Ectodermal cell (in vitro differentiated cells): ENCODE data around the gene KLHL40.

Source experiments
- H3K27ac ChIP-seq: 2 replicates; pipeline ENCODE4 v1.7.0; 2013; ENCODE audit warnings: mild to moderate bottlenecking, low read depth, low read length; ENCODE audit not compliant: insufficient read depth, poor library complexity, severe bottlenecking
- H3K27me3 ChIP-seq: 2 replicates; pipeline ENCODE4 v1.7.0; 2013; ENCODE audit warnings: mild to moderate bottlenecking, low read length; ENCODE audit not compliant: insufficient read depth, control insufficient read depth, poor library complexity, severe bottlenecking
- H3K36me3 ChIP-seq: one replicate; pipeline ENCODE4 v1.7.0; 2013; ENCODE audit warnings: low read length; ENCODE audit not compliant: control insufficient read depth, insufficient read depth
- H3K4me1 ChIP-seq: one replicate; pipeline ENCODE4 v1.7.0; 2013; ENCODE audit warnings: low read length; ENCODE audit not compliant: control insufficient read depth, insufficient read depth
- H3K4me3 ChIP-seq: 2 replicates; pipeline ENCODE4 v1.7.0; 2013; ENCODE audit warnings: low read depth, low read length, control low read depth; ENCODE audit not compliant: insufficient read depth
- H3K9me3 ChIP-seq: 2 replicates; pipeline ENCODE4 v1.7.0; 2013; ENCODE audit warnings: mild to moderate bottlenecking, low read length, moderate library complexity; ENCODE audit not compliant: control insufficient read depth
- WGBS, 2 experiments: methylation state at CpG; one replicate each; pipeline ENCODE4 v1.1.7; 2013; ENCODE audit warnings: missing lambda C conversion rate in 2 of 2; 5-methylcytosine and 5-hydroxymethylcytosine counted together

The KLHL40 gene

DNA sequence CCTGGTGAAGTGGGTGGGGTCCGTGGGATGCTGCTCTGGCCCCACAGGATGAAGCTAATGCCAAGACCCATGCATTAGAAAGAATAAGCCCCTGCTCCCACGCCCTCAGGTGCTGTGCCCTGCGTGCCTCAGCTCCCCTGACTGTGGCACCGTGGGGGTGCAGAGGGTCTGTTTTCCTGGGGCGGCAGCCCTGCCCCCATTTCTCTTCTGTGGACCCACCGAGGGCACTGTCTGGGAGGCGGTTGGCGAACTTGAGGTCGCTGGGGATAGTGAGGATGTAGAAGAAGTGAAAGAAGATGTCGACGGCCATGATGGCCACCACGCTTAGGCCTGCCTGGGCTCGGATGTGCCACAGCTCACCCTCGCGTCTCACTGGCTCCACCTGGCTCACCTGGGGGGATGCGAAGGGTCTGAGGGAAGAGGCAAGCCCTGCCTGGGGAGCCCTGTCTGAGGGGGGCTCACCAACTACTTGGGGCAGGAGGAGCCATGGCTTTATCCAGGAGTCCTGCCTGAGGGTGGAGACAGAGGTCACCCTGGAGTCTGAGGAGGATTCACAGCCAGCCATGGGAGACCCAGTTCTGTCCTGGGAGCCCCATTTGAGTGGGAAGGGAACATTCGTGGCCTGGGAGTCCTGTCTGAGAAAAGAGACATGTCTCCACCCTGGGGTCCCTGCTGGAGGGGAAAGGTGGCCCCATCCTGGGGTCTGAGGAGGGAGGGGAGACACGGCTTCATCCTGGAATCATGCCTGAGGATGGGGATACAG is 12.1 kb downstream of the KLHL40 start:
- Histone ChIP-seq H3K9me3 (no peaks in the 10 kb centered on the region), H3K27ac (no peak overlapping the region), H3K36me3 (no peaks in the 10 kb centered on the region), H3K4me1 (no peaks in the 10 kb centered on the region), H3K27me3 (no peaks in the 10 kb centered on the region), H3K4me3 (no peak overlapping the region)
- 92% methylated on average over 18 of the region's 18 CpGs for WGBS, 2 experiments

DNA sequence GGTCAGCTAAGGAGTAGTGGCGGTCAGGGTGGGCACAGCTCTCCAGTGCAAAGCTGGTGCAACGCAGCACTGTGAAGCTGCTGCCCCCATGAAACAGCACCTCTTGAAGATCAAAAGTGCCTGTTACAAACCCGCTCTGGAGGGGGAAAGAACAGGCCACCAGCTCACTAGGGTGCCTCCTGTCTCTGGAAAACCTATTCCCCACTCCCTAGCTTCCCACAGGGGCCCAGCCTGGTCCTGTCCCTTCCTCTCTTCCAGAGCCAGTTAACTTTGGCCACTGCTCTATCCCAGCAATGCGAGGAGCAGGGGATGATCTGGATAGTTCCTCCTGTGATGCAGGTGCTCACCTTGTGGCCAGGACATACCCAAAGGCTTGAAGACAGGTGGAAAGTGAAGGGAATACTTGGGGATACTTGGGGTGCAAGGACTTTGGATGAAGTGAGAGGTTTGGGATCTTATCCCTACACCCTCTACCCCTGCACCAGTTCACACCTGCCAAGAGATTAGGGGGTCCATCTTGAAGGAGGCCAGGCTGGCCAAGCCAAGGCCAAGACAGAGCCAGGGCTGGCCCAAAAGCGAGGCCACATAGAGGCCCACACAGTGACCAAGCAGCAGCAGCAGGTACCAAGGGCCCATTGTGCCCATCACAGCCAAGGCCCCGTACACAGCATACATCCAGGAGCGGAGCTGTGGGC is 13.0 kb downstream of the KLHL40 start:
- Histone ChIP-seq H3K4me3 (no peak overlapping the region), H3K27me3 (no peaks in the 10 kb centered on the region), H3K36me3 (no peaks in the 10 kb centered on the region), H3K4me1 (no peaks in the 10 kb centered on the region), H3K9me3 (no peaks in the 10 kb centered on the region), H3K27ac (no peak overlapping the region)
- 94% methylated on average over 7 of the region's 7 CpGs for WGBS, 2 experiments

DNA sequence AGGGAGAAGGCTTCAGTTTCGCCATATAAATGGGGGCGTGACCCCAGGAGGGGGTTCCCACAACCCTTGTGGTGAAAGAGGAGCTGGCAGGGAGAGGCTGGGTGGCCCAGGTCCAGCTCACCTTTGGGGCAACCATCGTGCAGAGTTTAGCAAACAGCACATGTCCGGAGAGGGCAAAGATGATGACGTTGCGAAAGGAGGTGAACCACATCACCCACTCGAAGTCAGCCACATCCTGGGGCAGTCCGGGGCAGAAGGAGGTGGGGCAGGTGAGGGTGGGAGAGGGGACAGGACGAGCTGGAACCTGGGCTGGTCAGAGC is 13.5 kb downstream of the KLHL40 start:
- H3K4me1 ChIP-seq = no peaks in the 10 kb centered on the region
- 94% methylated on average over 8 to 9 of the region's 9 CpGs for WGBS, 2 experiments
- no peaks in the 10 kb centered on the region for H3K36me3 ChIP-seq
- H3K27me3 ChIP-seq = no peaks in the 10 kb centered on the region
- no peaks in the 10 kb centered on the region for H3K9me3 ChIP-seq
- H3K4me3 ChIP-seq = no peak overlapping the region
- H3K27ac ChIP-seq = no peak overlapping the region

DNA sequence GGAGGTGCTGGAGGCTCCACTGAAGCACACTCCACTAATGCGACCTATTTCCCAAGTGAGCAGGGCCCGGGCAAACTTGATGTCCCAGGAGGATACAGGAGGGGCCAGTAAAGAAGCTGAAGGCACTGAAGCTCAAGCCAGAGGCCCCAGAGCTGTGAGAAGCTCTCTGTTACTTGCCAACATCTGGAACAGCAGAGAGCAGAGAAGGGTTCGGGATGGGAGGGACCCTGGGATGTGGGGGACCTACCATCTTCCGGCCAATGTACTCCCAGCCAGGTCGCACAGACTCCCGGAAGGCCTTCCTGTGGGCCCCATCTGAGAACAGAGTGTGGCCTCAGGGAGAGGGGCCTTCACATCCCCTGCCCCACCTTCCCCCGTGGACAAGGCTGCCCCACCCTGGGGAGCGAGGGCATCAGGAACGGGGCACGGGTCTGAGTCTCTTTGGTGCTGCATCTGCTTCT is 14.2 kb downstream of the KLHL40 start:
- H3K27ac ChIP-seq = no peak overlapping the region
- no peak overlapping the region for H3K4me3 ChIP-seq
- no peaks in the 10 kb centered on the region for H3K9me3 ChIP-seq
- H3K36me3 ChIP-seq = no peaks in the 10 kb centered on the region
- WGBS, 2 experiments = 88% methylated on average over 10 of the region's 10 CpGs
- H3K27me3 ChIP-seq = no peaks in the 10 kb centered on the region
- no peaks in the 10 kb centered on the region for H3K4me1 ChIP-seq

DNA sequence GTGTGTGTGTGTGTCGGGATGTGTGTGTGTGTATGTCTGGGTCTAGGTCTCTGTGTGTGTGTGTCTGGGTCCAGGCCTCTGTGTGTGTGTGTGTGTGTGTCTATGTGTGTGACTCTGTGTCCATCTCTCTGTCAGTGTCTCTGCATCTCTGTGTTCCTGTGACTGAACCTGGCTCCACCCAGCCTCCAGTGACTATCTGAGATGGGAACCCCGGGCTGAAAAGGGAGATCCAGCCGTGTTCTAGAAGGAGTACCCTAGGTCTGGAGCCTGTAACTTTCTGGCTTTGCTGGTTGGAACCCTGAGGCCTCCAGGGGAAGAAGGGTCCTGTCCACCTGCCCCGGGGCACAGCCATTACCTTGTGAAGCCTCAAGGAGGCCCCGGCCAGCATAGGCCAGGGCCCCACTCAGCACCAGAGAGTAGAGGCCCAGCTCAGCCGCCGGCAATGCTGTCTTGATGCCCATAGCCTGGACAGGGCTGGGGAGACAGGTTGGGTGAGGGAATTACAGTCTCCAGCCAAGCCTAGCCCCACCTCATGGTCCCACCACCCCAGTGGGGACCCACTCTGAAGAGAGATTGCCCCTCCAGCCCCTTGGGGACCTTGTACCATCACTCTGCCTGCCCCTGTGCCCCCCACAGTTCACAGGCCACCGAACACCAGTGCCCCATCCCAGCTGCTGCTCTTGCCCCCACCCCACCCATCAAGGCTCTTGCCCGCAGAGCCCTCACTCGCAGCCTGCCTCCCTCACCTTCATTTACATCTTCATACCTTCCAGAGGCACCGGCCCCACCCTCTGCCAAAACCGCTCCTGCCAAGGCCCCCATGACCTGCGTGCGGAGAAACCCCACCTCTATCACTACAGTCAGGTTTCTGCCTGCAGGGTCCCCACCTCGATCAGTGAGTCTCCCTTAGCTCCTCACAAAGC is 15.3 kb downstream of the KLHL40 start:
- Histone ChIP-seq H3K9me3 (no peaks in the 10 kb centered on the region), H3K27me3 (no peaks in the 10 kb centered on the region), H3K4me1 (no peaks in the 10 kb centered on the region), H3K36me3 (no peaks in the 10 kb centered on the region), H3K4me3 (no peak overlapping the region), H3K27ac (no peak overlapping the region)
- WGBS, 2 experiments = 71 to 73% methylated on average over 15 of the region's 15 CpGs

DNA sequence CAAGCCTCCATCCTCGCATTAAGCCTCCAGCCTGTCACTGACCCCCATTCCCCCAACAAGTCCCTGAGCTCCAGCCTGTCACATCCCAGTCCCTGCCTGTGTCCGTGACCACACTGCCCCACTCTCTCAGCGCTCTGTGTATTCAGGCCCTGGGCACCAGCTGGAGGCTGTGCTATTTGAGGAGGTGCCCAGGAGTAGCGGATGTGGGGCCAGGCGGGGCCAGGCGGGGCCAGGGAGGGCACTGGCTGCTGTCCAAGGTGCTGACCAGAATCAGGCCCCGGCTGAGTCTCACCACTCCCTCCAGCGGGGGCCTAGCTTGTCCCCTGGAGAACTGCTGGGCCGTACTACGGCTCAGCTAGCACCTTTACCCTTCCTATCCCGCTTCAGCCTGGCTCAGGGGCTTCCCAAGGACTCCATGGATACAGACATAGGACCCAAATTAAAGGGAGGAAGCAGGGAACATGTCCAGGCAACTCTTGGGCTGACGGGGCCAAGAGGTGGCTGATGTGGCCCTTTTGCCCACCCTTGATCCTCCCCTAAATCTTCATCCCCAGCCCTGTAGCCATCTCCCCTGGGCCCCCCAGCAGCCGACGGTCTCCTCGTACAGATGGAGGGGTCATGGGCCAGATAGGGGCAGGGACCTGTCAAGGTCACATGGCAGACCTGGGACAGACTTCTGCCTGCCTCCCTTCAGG is 16.2 kb downstream of the KLHL40 start:
- Histone ChIP-seq H3K9me3 (no peaks in the 10 kb centered on the region), H3K4me1 (no peaks in the 10 kb centered on the region), H3K4me3 (no peak overlapping the region), H3K27me3 (no peaks in the 10 kb centered on the region), H3K36me3 (no peaks in the 10 kb centered on the region), H3K27ac (no peak overlapping the region)
- 36 to 37% methylated on average over 15 of the region's 15 CpGs for WGBS, 2 experiments

DNA sequence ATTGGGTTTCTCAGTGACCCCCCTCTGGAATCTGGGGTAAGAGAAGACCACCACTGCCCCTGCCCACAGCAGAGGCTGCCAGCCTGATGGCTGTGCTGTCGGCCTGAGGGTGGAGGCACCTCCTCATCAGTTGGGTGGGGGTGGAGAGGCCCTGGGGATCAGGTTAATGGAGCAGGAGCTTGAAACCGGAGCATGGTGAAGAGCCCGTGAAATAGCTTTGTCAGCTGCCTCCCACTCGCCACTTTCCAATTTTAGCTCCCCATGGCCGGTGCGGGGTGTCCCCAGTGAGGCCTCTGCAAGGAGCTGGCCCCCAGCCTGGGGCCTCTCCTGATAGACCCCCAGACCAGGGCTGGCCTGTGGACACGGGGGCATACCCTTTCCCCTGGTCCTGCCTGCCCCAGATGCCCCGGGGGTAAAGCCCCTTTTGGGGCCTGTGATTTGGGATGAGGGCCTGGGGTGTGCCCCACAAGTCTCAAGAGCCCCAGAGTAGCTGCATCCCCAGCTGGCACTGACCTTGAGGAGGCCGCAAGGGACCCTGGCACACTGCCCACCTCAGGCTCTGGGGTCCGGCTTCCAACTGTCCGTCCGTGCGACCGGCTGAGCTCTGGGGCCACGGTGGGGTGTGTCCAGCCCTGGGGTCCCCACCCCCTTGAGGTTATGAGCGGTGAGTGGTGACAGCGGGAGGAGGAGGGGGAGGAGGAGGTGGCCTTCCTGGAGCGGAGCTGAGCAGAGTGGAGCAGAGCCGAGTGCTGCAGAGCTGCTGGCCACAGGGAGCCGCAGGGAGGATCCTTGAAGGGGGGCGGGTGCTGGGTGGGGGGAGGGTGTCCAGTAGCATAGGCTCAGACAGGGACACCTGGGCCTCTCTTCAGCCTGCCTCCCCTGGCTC is 17.0 kb downstream of the KLHL40 start, which contains the start of gene HHATL:
HHATL (minus strand) TSS at position 733 of the 886 bp plus-strand sequence. CDS start 1,972 bp downstream, outside the sequence.
- no peaks in the 10 kb centered on the region for H3K36me3 ChIP-seq
- H3K27me3 ChIP-seq = no peaks in the 10 kb centered on the region
- H3K4me3 ChIP-seq = no peak within 1 kb of the TSS
- H3K9me3 ChIP-seq = no peaks in the 10 kb centered on the region
- no peaks in the 10 kb centered on the region for H3K4me1 ChIP-seq
- 77 to 80% methylated on average over 21 of the region's 21 CpGs for WGBS, 2 experiments
- H3K27ac ChIP-seq = no peak within 1 kb of the TSS

DNA sequence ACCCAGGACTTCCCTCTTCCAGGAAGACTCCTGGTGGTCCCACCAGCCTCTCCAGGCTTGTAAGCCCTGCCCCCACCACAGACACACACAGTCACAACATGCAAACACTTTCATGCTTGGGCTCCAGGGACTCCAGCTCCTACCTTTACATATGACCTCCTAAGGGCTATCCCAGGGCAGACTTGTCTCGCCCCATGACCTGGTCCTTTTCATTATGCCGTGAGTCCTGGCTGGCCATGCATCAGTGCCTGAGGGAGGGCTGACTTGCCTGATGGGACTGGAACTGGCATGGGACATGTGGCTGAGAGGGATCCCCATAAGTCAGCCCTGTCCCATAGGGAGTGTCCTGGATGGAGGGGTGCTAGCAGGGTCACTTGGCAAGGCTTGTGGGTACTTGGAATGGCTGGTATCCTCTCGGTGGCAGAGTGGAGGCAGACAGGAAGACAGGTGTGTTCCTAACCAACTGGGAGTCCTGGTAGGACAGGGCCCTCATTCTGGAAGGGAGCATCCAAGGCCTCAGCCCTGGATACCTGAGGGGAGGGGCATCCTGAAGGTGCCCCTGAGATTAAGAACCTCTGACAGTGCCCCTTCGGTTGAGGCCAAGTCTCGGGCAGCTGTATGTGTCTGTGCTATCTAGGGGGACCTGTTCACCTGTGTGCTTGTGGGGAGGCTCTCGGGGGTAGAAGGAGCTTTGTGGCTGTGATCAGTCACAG is 17.8 kb downstream of the KLHL40 start:
- WGBS, 2 experiments = 89 to 90% methylated on average over 6 of the region's 6 CpGs
- Histone ChIP-seq H3K4me1 (no peaks in the 10 kb centered on the region), H3K4me3 (no peak overlapping the region), H3K27me3 (no peaks in the 10 kb centered on the region), H3K36me3 (no peaks in the 10 kb centered on the region), H3K9me3 (no peaks in the 10 kb centered on the region), H3K27ac (no peak overlapping the region)

DNA sequence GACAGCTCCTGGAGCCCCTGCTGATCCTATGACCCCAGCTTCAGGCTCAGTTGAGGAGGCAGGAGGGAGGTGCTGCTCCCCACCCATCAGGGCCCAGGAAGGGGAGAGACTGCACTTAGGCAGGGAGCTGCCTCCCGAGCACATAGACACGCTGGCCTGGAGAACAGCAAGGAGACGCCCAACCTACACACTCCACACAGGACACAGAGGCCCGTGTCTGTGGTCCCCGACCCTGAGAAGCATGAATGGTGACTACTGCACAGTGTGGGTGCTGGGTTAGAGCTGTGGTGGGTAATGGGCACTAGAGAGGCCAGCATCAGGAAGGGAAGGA is 18.3 kb downstream of the KLHL40 start:
- Histone ChIP-seq H3K4me1 (no peaks in the 10 kb centered on the region), H3K36me3 (no peaks in the 10 kb centered on the region), H3K27me3 (no peaks in the 10 kb centered on the region), H3K4me3 (no peak overlapping the region), H3K9me3 (no peaks in the 10 kb centered on the region), H3K27ac (no peak overlapping the region)
- 81 to 97% methylated on average over 5 of the region's 5 CpGs for WGBS, 2 experiments
